GM21786 (cell line): ENCODE data around the gene VEGFB.

ENCODE experiments used
- ATAC-seq: cut with Tn5 transposase; IDR thresholded peaks from one replicate; pipeline ENCODE4 v1.9.1; 2021; ENCODE audit not compliant: unreplicated experiment

VEGFB gene

GRCh38 chr11:64245797-64246620, 11.6 kb downstream of the VEGFB start:
- ATAC-seq, result no peak

GRCh38 chr11:64246621-64246870, 12.2 kb downstream of the VEGFB start:
- peak; percentile 10 for ATAC-seq

- peak; percentile 39 for ATAC-seq
These were observed 12.7 kb downstream of the VEGFB start, which contains the start of gene PPP1R14B for GRCh38 chr11:64246871-64247728. PPP1R14B (minus strand) TSS chr11:64246943; CDS start chr11:64246673, 270 bp downstream.

- no peak for ATAC-seq
These were observed 13.5 kb downstream of the VEGFB start for GRCh38 chr11:64247729-64248531.

- no peak for ATAC-seq
These were observed 14.2 kb downstream of the VEGFB start for GRCh38 chr11:64248578-64248977.

GRCh38 chr11:64249038-64249437, 14.7 kb downstream of the VEGFB start:
- ATAC-seq, result no peak

DNA sequence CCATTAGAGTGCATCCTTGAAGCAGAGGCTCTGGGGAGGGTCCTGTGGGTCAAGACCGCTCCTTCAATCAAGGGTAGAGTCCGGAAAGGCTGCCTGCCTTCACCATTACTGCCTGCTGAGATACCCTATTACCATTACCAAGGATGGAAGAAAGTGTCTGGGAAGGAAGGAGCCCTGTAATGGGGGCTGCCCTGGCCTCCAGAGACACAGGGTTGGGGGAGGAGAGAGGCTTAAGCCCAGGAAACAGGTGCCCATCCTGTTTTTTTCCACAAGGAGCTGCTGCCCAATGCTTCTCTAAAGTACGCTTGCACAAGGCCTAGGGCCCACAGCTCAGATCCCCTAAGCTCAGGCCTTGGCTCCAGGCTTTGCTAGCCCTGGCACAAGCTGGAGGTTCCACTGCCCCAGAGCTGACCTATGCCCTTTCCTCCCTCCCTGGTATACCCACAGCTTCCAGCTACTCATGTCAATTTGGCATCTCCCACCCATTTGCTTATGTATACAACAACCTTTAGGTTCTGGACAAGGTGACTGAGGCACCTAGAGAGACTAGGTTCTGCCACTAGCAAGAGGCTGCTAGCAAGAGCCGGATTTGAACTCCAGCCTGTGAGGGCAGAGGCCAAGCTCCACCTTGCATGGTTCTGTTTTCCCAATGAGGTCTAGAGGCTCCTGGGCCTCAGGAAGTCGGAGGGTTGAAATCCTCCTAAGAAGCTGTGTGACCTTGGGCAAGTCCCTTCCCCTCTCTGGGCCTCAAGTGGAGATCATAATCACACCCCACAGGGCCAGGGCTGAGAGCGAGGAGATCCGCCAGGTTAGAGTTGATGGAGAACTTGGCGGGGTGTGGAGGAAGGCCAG, 15.4 kb downstream of the VEGFB start:
- no peak for ATAC-seq

GRCh38 chr11:64250415-64251015, 16.1 kb downstream of the VEGFB start:
- ATAC-seq, result no peak

GRCh38 chr11:64251016-64251752, 16.8 kb downstream of the VEGFB start, which contains the start of gene PLCB3:
PLCB3 (plus strand) TSS chr11:64251530; CDS start chr11:64251650, 120 bp downstream.
- ATAC-seq, result no peak

DNA sequence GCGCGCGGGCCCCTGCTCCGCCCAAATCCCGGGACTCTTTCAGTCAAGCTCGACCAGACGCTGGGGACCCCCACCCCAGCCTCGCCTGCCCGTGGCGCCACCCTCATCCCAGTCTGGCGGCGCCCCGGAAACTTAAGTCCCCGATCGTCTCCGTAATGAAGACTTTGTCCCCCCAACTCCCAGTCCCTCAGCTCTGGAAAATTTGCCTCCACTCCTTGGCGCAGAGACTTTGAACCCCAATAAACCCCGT, 17.3 kb downstream of the VEGFB start:
- ATAC-seq, result no peak

DNA sequence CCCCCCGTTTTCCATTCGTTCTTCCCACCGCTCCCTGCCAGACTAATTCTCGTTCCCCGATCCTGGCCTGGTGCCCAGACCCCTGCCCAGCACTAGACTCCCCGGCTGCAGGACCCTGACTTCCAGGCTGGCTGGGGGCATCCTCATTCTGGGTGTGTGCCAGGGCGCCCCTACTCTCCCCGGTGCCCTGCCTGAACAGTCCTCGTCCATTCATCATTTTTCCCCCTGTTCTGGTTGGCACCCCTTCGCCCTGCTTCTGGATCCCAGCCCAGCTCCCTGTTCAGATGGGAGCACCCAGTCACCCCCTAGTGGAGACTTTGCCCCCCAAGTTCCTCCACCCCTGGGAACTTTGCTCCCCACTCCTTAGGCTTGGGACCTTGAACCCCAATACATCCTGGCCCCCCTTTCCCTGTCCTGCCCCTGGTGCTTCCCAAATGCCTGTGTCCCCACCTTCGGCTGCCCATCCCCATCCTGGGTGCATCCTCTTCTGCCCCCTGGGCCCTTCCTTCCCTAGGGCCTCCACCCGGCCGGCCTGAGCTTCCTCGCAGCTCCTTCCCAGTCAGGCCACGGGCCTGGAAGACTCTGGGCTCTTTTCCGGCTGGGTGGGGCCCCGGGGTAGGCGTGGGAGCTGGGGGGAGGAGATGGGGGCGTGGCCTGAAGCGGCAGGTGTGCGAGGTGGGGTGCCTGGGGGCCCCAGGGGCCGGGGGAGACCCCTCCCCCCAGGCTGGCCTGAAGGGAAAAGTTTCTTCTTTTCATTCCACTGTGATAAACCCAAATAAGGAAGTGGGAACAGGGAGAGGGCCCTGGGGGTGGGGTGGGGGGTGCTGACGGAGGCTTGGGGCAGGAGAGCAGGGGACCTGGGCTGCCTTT, 17.9 kb downstream of the VEGFB start:
- no peak for ATAC-seq

- ATAC-seq, result no peak
These were observed 18.7 kb downstream of the VEGFB start for GRCh38 chr11:64253043-64253442.

DNA sequence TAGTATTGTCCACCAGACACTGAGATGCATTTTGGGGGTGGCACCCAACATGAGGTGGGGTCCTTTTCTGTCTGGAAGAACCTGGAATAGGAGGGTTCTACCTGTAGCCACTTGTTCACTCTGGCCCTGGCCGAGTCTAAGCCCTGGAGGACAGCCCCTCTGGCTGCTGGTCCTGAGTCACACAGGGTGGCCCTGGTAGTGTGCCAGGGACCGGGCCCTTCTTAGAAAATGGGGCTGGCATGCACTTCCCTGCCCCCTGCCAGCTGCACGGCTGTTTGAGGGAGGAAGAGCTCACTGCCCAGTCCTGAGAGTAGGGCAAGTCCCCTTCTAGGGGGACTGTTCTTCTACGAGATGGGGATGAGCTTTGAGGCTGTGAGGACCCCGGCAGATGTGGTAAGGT, 19.1 kb downstream of the VEGFB start:
- ATAC-seq, result no peak

GRCh38 chr11:64254326-64254725, 19.9 kb downstream of the VEGFB start:
- no peak for ATAC-seq

- ATAC-seq, result no peak
These were observed 21.0 kb downstream of the VEGFB start for GRCh38 chr11:64255135-64256128.

GRCh38 chr11:64256300-64256699, 21.9 kb downstream of the VEGFB start:
- ATAC-seq, result no peak

- ATAC-seq, result no peak
These were observed 24.0 kb downstream of the VEGFB start for GRCh38 chr11:64258356-64258755.
